Esophagus squamous epithelium (tissue), 5 donors: ENCODE data around the gene SLC39A5. TPM values are rescaled to one million over a fixed set of nuclear protein-coding genes. Genes with fewer than 3 reads are reported as not detected.
"Not testable (repeated sequence)": the region's sequence is repeated elsewhere in the genome, so short reads cannot be mapped to it uniquely, and the experiment has no call there.

ENCODE experiments used
- DNase-seq: peaks from one replicate; lab custom pipeline; 2025; lab: John Stamatoyannopoulos, UW
- H3K27ac ChIP-seq, 4 donors: fragments of 200-600 bp; sonication (generic); one replicate each; pipeline ENCODE4 v1.5.1; 2016 to 2019; ENCODE audit warnings: mild to moderate bottlenecking in 1 of 4
- H3K27me3 ChIP-seq, 4 donors: fragments of 200-600 bp; sonication (generic); 1 replicate in 3 of 4; 2 replicates in 1 of 4; pipeline versions ENCODE4 v1.5.1 to v1.6.0; 2017 to 2021; ENCODE audit warnings: antibody characterized with exemption in 1 of 4
- H3K36me3 ChIP-seq, 3 donors: fragments of 200-600 bp; sonication (generic); one replicate each; pipeline ENCODE4 v1.5.1; 2016 to 2019
- H3K4me1 ChIP-seq, 3 donors: fragments of 200-600 bp; sonication (generic); one replicate each; pipeline ENCODE4 v1.5.1; 2017 to 2019
- H3K4me3 ChIP-seq, 4 donors: fragments of 200-600 bp; sonication (generic); 1 replicate in 3 of 4; 2 replicates in 1 of 4; pipeline ENCODE4 v1.5.1; 2016 to 2019; ENCODE audit warnings: mild to moderate bottlenecking in 2 of 4, moderate library complexity in 1 of 4
- H3K9me3 ChIP-seq, 3 donors: fragments of 200-600 bp; sonication (generic); one replicate each; pipeline ENCODE4 v1.5.1; 2016 to 2019
- POLR2A ChIP-seq, 4 donors: fragments of 450-650 bp; IDR thresholded peaks; one replicate each; pipeline ENCODE4 v1.6.1; 2017; ENCODE audit warnings: antibody characterized with exemption in 4 of 4, mild to moderate bottlenecking in 4 of 4, moderate library complexity in 3 of 4
- WGBS, 2 donors: methylation state at CpG; one replicate each; pipeline ENCODE4 v1.1.5; 2018; 5-methylcytosine and 5-hydroxymethylcytosine counted together
- intact Hi-C: fragments of 100-400 bp; cut with DNase I; formaldehyde crosslinking; loops from one replicate; pipeline ENCODE4 v1.15.0; 2022
- total RNA-seq, 4 donors: library from RNA; depleted of rRNA; stranded (reverse); fragments of >200 nt; gene quantifications; one replicate each; pipeline ENCODE4 v1.1.0, GENCODE V29; 2016
- TF ChIP-seq, protein P1 (sequence below), 6 experiments: fragments of 450-650 bp in 4 of 6; fragments of 200-600 bp in 2 of 6; sonication (generic) in 2 of 6; IDR thresholded peaks; one replicate each; pipeline ENCODE4 v1.5.1; 2016 to 2019; ENCODE audit warnings: antibody characterized with exemption in 6 of 6, mild to moderate bottlenecking in 4 of 6, moderate library complexity in 4 of 6
- donor health status: DM: yes; HTN: yes; CAD: no.

The SLC39A5 gene
- total RNA-seq, 4 donors from 2014 or later = 1.1 TPM; not detected in 3

DNA sequence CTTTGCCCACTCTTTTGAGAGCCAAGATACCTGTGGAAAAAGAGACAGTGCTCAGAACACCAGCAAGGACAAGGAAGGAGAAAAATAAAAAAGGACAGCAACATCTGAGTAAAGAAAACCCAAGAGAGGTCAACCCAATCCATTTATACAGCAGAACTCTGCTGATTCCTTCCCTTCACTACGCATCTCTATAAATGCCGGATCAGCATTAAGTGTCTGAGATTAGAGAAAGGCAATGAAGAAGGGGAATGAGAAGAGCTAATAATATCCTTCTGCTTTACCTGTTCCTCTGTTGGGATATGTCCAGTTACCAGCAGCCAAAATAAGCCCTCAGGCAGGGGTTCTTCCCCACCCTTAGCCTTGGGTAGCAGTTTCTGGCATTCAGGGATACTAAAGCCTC, 52.7 kb downstream of the SLC39A5 start:
- TF ChIP-seq, protein P1, sequence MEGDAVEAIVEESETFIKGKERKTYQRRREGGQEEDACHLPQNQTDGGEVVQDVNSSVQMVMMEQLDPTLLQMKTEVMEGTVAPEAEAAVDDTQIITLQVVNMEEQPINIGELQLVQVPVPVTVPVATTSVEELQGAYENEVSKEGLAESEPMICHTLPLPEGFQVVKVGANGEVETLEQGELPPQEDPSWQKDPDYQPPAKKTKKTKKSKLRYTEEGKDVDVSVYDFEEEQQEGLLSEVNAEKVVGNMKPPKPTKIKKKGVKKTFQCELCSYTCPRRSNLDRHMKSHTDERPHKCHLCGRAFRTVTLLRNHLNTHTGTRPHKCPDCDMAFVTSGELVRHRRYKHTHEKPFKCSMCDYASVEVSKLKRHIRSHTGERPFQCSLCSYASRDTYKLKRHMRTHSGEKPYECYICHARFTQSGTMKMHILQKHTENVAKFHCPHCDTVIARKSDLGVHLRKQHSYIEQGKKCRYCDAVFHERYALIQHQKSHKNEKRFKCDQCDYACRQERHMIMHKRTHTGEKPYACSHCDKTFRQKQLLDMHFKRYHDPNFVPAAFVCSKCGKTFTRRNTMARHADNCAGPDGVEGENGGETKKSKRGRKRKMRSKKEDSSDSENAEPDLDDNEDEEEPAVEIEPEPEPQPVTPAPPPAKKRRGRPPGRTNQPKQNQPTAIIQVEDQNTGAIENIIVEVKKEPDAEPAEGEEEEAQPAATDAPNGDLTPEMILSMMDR (IDR thresholded peaks at IDR 0.05) = no peak
- TF ChIP-seq POLR2A (IDR thresholded peaks at IDR 0.05) = no peak
- intact Hi-C loops = no loop called here
- Histone ChIP-seq H3K36me3 (peaks cover 26 to 95% (median 58%) of the 10 kb centered on the region in 3 donors), H3K9me3 (no peaks in the 10 kb centered on the region), H3K4me1 (peaks cover 7 to 10% (median 10%) of the 10 kb centered on the region in 3 donors), H3K4me3 (no peak overlapping the region), H3K27ac (no peak overlapping the region), H3K27me3 (no peaks in the 10 kb centered on the region)
- DNase-seq = no peak
- 94 to 97% methylated on average over 2 of the region's 2 CpGs for WGBS, 2 donors

DNA sequence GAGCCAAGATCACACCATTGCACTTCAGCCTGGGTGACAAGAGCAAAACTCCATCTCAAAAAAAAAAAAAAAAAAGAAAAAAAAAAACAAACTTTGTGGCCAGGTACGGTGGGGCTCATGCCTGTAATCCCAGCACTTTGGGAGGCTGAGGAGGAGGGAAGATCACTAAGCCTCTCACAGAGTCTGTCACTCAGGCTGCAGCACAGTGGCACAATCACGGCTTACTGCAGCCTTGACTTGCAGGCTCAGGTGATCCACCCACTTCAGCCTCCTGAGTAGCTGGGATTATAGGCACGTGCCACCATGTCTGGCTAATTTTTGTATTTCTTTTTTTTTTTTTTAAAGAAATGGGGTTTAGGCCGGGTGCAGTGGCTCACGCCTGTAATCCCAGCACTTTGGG, 54.4 kb downstream of the SLC39A5 start:
- H3K27me3 ChIP-seq, H3K4me3 ChIP-seq, intact Hi-C loops, H3K27ac ChIP-seq, H3K9me3 ChIP-seq, DNase-seq: not testable (repeated sequence)
- Histone ChIP-seq H3K4me1 (peaks cover 7 to 10% (median 10%) of the 10 kb centered on the region in 3 donors), H3K36me3 (peaks cover 19 to 94% (median 49%) of the 10 kb centered on the region in 3 donors)
- 78 to 87% methylated on average over 4 to 5 of the region's 5 CpGs for WGBS, 2 donors

DNA sequence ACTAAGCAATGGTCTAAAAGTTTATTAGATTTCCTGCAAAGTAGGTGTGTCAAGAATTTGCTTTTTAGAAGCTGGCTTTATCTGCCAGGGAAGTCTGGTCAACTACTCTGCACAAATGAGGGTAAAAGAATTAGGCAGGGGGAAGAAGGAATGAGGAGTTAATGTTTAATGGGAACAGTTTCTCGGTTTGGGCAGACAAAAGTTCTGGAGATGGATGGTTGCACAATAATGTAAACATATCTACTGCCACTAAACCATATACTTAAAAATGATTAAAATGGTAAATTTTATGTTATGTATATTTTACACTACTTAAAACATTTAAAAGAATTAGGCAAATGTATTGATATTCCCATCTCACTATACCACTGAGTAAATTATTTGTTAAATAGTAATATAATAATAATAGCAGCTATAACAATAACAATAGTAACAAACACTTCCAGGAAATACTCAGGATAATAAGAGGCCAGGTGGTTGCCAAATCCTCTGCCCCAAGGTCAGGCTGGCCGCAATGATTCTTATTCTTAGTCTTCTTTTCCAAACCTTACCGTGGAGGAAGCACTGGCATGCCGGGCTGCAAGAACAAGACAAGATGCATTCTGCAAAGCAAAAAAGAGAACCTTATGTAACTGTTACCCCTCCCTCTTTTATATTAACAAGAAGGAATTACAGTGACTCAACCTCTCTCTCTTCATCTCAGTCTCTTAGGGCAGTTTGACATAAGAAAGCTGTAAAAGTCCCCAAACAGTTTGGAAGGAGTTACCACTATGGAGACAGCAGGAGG, 56.4 kb downstream of the SLC39A5 start:
- Histone ChIP-seq H3K27ac (no peak overlapping the region), H3K27me3 (no peaks in the 10 kb centered on the region), H3K9me3 (no peaks in the 10 kb centered on the region), H3K36me3 (peaks cover 15 to 94% (median 37%) of the 10 kb centered on the region in 3 donors), H3K4me1 (peaks cover 13 to 23% (median 15%) of the 10 kb centered on the region in 3 donors), H3K4me3 (no peak overlapping the region)
- 44 to 56% methylated on average over 4 of the region's 4 CpGs for WGBS, 2 donors
- intact Hi-C loops = no loop called here
- no peak for TF ChIP-seq POLR2A (IDR thresholded peaks at IDR 0.05)
- TF ChIP-seq, protein P1 (IDR thresholded peaks at IDR 0.05) = no peak
- no peak for DNase-seq

Other genes with a start within 250 kb of the SLC39A5 start
- 10 to 100 TPM; 16.0 to 30.0 (median 18.5) TPM for gene SUOX, start 232.8 kb upstream of the SLC39A5 start, total RNA-seq
- 1 to 10 TPM; 1.2 to 2.0 (median 1.9) TPM for gene IKZF4, start 209.0 kb upstream of the SLC39A5 start, total RNA-seq
- gene RPS26, start 188.1 kb upstream of the SLC39A5 start, total RNA-seq = 1,000 to 10,000 TPM in 2 of 4 donors, 100 to 1,000 TPM in 2; 381 to 1,639 (median 1,040) TPM
- 100 to 1,000 TPM in 1 of 4 donors, 10 to 100 TPM in 3; 36.0 to 125 (median 82.8) TPM for gene ERBB3, start 149.9 kb upstream of the SLC39A5 start, total RNA-seq
- 100 to 1,000 TPM in 3 of 4 donors, 10 to 100 TPM in 1; 89.3 to 206 (median 176) TPM for gene PA2G4, start 125.5 kb upstream of the SLC39A5 start, total RNA-seq
- 1,000 to 10,000 TPM in 3 of 4 donors, 100 to 1,000 TPM in 1; 966 to 4,641 (median 3,066) TPM for gene RPL41, start 113.4 kb upstream of the SLC39A5 start, total RNA-seq
- 1 to 10 TPM; 1.5 to 3.8 (median 2.3) TPM for gene ZC3H10, start 111.8 kb upstream of the SLC39A5 start, total RNA-seq
- gene ESYT1, start 101.8 kb upstream of the SLC39A5 start, total RNA-seq = 10 to 100 TPM; 42.6 to 70.8 (median 62.5) TPM
- gene MYL6B, start 77.5 kb upstream of the SLC39A5 start, total RNA-seq = 10 to 100 TPM; 26.3 to 51.0 (median 37.8) TPM
- gene MYL6, start 71.7 kb upstream of the SLC39A5 start, total RNA-seq = 1,000 to 10,000 TPM; 1,011 to 2,279 (median 1,490) TPM
- gene SMARCC2, start 40.6 kb upstream of the SLC39A5 start, total RNA-seq = 10 to 100 TPM; 31.7 to 64.9 (median 46.1) TPM
- gene RNF41, start 8.1 kb upstream of the SLC39A5 start, total RNA-seq = 10 to 100 TPM; 21.1 to 42.5 (median 28.6) TPM
- 10 to 100 TPM; 17.2 to 31.0 (median 21.6) TPM for gene NABP2, start 5.7 kb upstream of the SLC39A5 start, total RNA-seq
- 10 to 100 TPM in 3 of 4 donors, 1 to 10 TPM in 1; 9.2 to 15.8 (median 13.9) TPM for gene ANKRD52, start 28.3 kb downstream of the SLC39A5 start, total RNA-seq
- gene COQ10A, start 36.9 kb downstream of the SLC39A5 start, total RNA-seq = 1 to 10 TPM; 1.6 to 9.5 (median 4.1) TPM
- gene CS, start 70.3 kb downstream of the SLC39A5 start, total RNA-seq = 100 to 1,000 TPM; 126 to 175 (median 133) TPM
- 10 to 100 TPM; 37.2 to 66.6 (median 55.3) TPM for gene CNPY2, start 85.9 kb downstream of the SLC39A5 start, total RNA-seq
- gene PAN2, start 103.9 kb downstream of the SLC39A5 start, total RNA-seq = 10 to 100 TPM; 10.2 to 35.9 (median 14.9) TPM
- 10 to 100 TPM in 1 of 4 donors, 1 to 10 TPM in 2, not detected in 1; 2.6 to 28.6 (median 2.8) TPM for gene IL23A, start 108.8 kb downstream of the SLC39A5 start, total RNA-seq
- 10 to 100 TPM; 54.3 to 83.7 (median 62.4) TPM for gene STAT2, start 130.1 kb downstream of the SLC39A5 start, total RNA-seq
- not detected for gene APOF, start 132.8 kb downstream of the SLC39A5 start, total RNA-seq
- gene TIMELESS, start 219.4 kb downstream of the SLC39A5 start, total RNA-seq = 10 to 100 TPM in 2 of 4 donors, 1 to 10 TPM in 2; 6.9 to 16.4 (median 11.4) TPM
- under 1 TPM in 1 of 4 donors, not detected in 3; 0.09 TPM for gene MIP, start 224.6 kb downstream of the SLC39A5 start, total RNA-seq
- 1 to 10 TPM; 2.3 to 3.6 (median 2.9) TPM for gene SPRYD4, start 238.5 kb downstream of the SLC39A5 start, total RNA-seq